ENCODE data around the gene GPR176.
"Not testable (repeated sequence)": the region's sequence is repeated elsewhere in the genome, so short reads cannot be mapped to it uniquely, and the experiment has no call there.

GPR176 gene

GRCh38 chr15:39819533-39819932, 100.5 kb downstream of the GPR176 start:
- no peak for DNase-seq (ENCODE audit: extremely low read depth, low read depth)
- TF ChIP-seq CTCF (IDR thresholded peaks at IDR 0.05; ENCODE audit: low read depth, low read length): no peak

GRCh38 chr15:39817892-39818291, 102.2 kb downstream of the GPR176 start:
- TF ChIP-seq CTCF (IDR thresholded peaks at IDR 0.05; ENCODE audit: low read depth, low read length): no peak
- no peak for DNase-seq (ENCODE audit: extremely low read depth, low read depth)

GRCh38 chr15:39814489-39814888, 105.6 kb downstream of the GPR176 start:
- no peak for TF ChIP-seq CTCF (IDR thresholded peaks at IDR 0.05; ENCODE audit: low read depth, low read length)
- DNase-seq (ENCODE audit: extremely low read depth, low read depth): no peak

DNA sequence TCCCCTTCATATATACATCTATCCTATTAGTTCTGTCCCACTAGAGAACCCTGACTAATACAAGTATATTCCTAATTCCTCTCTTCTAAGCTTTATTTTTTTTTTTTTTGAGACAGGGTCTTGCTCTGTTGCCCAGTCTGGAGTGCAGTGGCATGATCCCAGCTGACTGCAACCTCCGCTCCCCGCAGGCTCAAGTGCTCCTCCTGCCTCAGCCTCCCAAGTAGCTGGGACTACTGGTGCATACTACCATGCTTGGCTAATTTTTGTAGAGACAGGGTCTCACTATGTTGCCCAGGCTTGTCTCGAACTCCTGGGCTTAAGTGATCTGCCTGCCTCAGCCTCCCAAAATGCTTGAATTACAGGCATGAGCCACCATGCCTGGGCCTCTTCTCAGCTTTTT, 107.4 kb downstream of the GPR176 start:
- DNase-seq (ENCODE audit: extremely low read depth, low read depth): not testable (repeated sequence)

DNA sequence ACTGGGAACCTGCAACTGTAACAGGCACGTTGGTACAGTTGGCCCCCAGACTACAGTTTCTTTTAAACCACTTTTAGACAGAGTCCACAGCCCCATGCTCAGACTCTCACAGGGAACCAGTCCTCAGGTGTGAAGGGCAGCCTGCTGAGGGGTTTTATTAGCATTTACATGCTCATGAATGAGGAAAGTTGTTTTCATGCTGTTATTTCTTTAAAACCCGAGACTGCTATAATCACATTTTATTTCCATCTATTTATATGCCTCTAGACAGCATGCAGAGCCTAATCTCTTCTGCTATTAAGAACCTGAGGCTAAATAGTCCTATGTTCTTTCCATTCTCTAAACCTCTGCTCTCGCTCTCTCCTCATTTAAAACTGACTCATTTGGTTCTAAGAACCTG, 111.2 kb downstream of the GPR176 start:
- no peak for TF ChIP-seq CTCF (IDR thresholded peaks at IDR 0.05; ENCODE audit: low read depth, low read length)
- DNase-seq (ENCODE audit: extremely low read depth, low read depth): no peak

DNA sequence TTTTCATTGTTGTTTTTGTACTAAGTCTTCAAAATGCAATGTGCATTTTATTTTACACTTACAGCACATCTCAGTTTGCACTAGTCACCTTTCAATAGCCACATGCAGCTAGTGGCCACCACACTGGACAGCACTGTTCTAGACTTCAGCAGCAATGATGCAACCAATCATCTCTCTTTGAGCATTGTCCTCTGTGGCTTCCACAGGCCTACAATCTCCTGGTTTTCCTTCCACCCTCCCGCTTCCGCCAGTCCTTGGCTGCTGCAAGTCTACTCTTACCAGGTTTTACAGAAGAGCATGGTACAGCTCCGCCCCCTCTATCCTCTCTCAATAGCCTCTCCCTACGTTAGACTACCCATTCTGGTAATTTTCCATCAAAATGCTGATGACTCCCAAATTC, 112.3 kb downstream of the GPR176 start:
- no peak for TF ChIP-seq CTCF (IDR thresholded peaks at IDR 0.05; ENCODE audit: low read depth, low read length)
- DNase-seq (ENCODE audit: extremely low read depth, low read depth): no peak

GRCh38 chr15:39804026-39804425, 116.0 kb downstream of the GPR176 start:
- TF ChIP-seq CTCF (IDR thresholded peaks at IDR 0.05; ENCODE audit: low read depth, low read length): no peak
- DNase-seq (ENCODE audit: extremely low read depth, low read depth): no peak

GRCh38 chr15:39803016-39803415, 117.0 kb downstream of the GPR176 start:
- TF ChIP-seq CTCF (IDR thresholded peaks at IDR 0.05; ENCODE audit: low read depth, low read length): no peak
- DNase-seq (ENCODE audit: extremely low read depth, low read depth): no peak
